ENCODE results near the gene CPED1.

DNA sequence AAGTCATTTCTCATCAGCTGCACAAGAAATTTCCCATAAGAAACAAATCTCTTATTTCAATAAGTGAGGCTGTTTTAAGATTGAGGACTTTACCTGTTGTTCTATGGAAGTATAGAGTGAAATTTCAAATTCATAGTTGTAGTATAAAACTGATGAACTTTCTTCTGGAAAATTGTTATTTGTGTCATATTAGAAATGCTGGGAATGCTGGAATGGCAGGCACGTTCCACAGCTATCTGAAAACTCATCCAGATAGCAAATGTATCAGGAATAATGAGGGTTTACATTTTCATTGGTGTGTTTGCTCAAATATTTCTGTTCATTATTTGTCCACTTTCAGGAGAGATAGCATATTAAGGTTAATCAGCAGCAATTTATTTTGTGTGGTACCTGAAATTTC is 40.8 kb downstream of the CPED1 start:
- TF ChIP-seq, protein P1, sequence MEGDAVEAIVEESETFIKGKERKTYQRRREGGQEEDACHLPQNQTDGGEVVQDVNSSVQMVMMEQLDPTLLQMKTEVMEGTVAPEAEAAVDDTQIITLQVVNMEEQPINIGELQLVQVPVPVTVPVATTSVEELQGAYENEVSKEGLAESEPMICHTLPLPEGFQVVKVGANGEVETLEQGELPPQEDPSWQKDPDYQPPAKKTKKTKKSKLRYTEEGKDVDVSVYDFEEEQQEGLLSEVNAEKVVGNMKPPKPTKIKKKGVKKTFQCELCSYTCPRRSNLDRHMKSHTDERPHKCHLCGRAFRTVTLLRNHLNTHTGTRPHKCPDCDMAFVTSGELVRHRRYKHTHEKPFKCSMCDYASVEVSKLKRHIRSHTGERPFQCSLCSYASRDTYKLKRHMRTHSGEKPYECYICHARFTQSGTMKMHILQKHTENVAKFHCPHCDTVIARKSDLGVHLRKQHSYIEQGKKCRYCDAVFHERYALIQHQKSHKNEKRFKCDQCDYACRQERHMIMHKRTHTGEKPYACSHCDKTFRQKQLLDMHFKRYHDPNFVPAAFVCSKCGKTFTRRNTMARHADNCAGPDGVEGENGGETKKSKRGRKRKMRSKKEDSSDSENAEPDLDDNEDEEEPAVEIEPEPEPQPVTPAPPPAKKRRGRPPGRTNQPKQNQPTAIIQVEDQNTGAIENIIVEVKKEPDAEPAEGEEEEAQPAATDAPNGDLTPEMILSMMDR (conservative IDR thresholded peaks at IDR 0.05 in 1 of 2, IDR thresholded peaks at IDR 0.05 in 1 of 2; ENCODE audit: low read depth in 1 of 2, low read length in 2 of 2), result no peak
- no peak for TF ChIP-seq EZH2 (IDR thresholded peaks at IDR 0.05; ENCODE audit: low read length, missing control alignments)

Measured in fibroblast of lung (primary cell).